ENCODE measurements around the gene NLRC5. TPM values are rescaled to one million over a fixed set of nuclear protein-coding genes. Genes with fewer than 3 reads are reported as not detected.

Gene NLRC5
- total and polyA plus RNA-seq, 9 of the 15 experiments (the other 6 are each of a cell fraction or from before 2014, with no cell fraction given) = 0.59 to 0.71 TPM; not detected in 7

DNA sequence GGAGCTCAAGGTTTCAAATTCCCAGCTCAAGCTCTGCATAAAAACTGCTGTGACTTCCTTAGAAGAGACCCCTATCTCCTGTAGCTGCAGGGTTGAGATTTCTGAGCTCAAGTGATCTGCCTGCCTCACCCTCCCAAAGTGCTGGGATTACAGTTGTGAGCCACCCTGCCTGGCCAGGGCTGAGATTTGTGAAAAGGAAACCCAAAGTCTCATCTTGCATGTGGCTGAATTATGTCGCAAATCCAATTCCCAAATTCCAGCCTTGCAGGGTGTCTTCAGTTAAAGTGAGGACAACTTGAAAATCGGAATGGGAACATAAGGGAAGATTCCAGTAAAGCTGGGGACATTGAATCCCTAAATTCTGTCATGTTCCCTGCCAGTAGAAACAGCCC, 41.8 kb upstream of the NLRC5 start:
- DNase-seq (ENCODE audit: extremely low read depth in 1 of 4, low spot score in 3 of 4) = no peak
- no peaks in the 10 kb centered on the region; a peak in 1 of 5 replicates for H3K27me3 ChIP-seq (ENCODE audit: control insufficient read depth in 2 of 2, insufficient read depth in 2 of 2, low read length in 2 of 2)
- no peak overlapping the region for H3K9ac ChIP-seq (ENCODE audit: insufficient read depth in 1 of 2, low read depth in 2 of 2, low read length in 2 of 2)
- peaks cover 6% of the 10 kb centered on the region; the same call in 1 of the 2 replicates for H4K20me1 ChIP-seq (replicated peaks; ENCODE audit: control insufficient read depth, insufficient read depth, low read length)
- H3K9me1 ChIP-seq (ENCODE audit: control insufficient read depth, insufficient read depth, low read length) = no peaks in the 10 kb centered on the region
- H2AFZ ChIP-seq (ENCODE audit: low read depth, low read length) = no peak overlapping the region
- no peak for TF ChIP-seq KLF10 (CRISPR knock-in tag; IDR thresholded peaks at IDR 0.05)
- TF ChIP-seq THRA (IDR thresholded peaks at IDR 0.05) = no peak
- TF ChIP-seq, protein P1, sequence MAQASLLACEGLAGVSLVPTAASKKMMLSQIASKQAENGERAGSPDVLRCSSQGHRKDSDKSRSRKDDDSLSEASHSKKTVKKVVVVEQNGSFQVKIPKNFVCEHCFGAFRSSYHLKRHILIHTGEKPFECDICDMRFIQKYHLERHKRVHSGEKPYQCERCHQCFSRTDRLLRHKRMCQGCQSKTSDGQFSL (CRISPR knock-in tag; IDR thresholded peaks at IDR 0.05) = no peak
- TF ChIP-seq, protein P1 (tag; IDR thresholded peaks at IDR 0.05) = no peak
- TF ChIP-seq RBM15 (IDR thresholded peaks at IDR 0.05; ENCODE audit: insufficient read depth, low read length) = no peak
- no peak for TF ChIP-seq ZNF586 (CRISPR knock-in tag; conservative IDR thresholded peaks at IDR 0.05)
- no peak for TF ChIP-seq ZNF77 (CRISPR knock-in tag; IDR thresholded peaks at IDR 0.05)
- no peak for TF ChIP-seq MYBL2 (IDR thresholded peaks at IDR 0.05; ENCODE audit: low read depth)
- no peak for TF ChIP-seq MYBL2 (CRISPR knock-in tag; IDR thresholded peaks at IDR 0.05; ENCODE audit: borderline replicate concordance)
- TF ChIP-seq BACH1 (tag; IDR thresholded peaks at IDR 0.05) = no peak
- no peak for TF ChIP-seq SP1 (CRISPR knock-in tag; IDR thresholded peaks at IDR 0.05)
- TF ChIP-seq ZNF121 (CRISPR knock-in tag; conservative IDR thresholded peaks at IDR 0.05) = no peak
- TF ChIP-seq CHD1 (IDR thresholded peaks at IDR 0.05; ENCODE audit: low read length) = no peak
- H3K4me3 ChIP-seq = no peak overlapping the region
- peaks cover 28% of the 10 kb centered on the region for H3K36me3 ChIP-seq (ENCODE audit: control insufficient read depth, insufficient read depth, low read length)
- WGBS (ENCODE audit: insufficient coverage, low coverage, missing lambda C conversion rate) = 33% methylated on average over 2 of the region's 2 CpGs
- H3K4me2 ChIP-seq (ENCODE audit: insufficient read depth, low read length) = no peak overlapping the region
- no peak overlapping the region for H3K27ac ChIP-seq (ENCODE audit: extremely low read depth, low read depth, low read length)
- ATAC-seq = no peak
- H3K4me1 ChIP-seq (replicated peaks in 1 of 2; ENCODE audit: control insufficient read depth in 2 of 2, insufficient read depth in 2 of 2, low read length in 2 of 2) = no peaks in the 10 kb centered on the region
- no TSS peak for BruUV-seq (replicated peaks)
- H3K9me3 ChIP-seq (replicated peaks; ENCODE audit: control insufficient read depth, insufficient read depth, low read depth, low read length) = no peaks in the 10 kb centered on the region
- ChIA-PET CTCF (ENCODE audit: low intra/inter-chr PET ratio) (interaction anchor here (0.6 kb wide), 1 partner anchor 418 kb away, joined by 3 read pairs; no protein-coding TSS in a partner anchor), POLR2A (interaction anchor here (0.6 to 8.4 kb wide), 11 partner anchors 9 to 375 kb away, joined by 3 to 102 read pairs (median 3); partner anchors contain the start of gene HERPUD1)
- in situ Hi-C loops (cut with MboI) = no loop called here
- intact Hi-C loops (cut with micrococcal nuclease) = no loop called here
- no peak for FAIRE-seq
- no peaks in the 10 kb centered on the region for H3K79me2 ChIP-seq (ENCODE audit: control insufficient read depth, insufficient read depth, low read length)
